ENCODE data around the gene IL32. TPM values are rescaled to one million over a fixed set of nuclear protein-coding genes. Genes with fewer than 3 reads are reported as not detected.

Gene IL32
- total and polyA plus RNA-seq, 9 of the 15 experiments (the other 6 are each of a cell fraction or from before 2014, with no cell fraction given), result 0.21 to 2.2 (median 0.37) TPM; not detected in 3

- TF ChIP-seq RCOR1 (IDR thresholded peaks at IDR 0.05; ENCODE audit: borderline replicate concordance in 1 of 2, low read depth in 2 of 2, low read length in 2 of 2), result 0 out of 4 replicates have a peak, but pooled peaks of 1 of the 2 experiments have one; percentile 22
- no peak for TF ChIP-seq TARDBP (IDR thresholded peaks at IDR 0.05)
- no peak for TF ChIP-seq HEY1 (CRISPR knock-in tag; IDR thresholded peaks at IDR 0.05; ENCODE audit: borderline replicate concordance)
- TF ChIP-seq RFX1 (IDR thresholded peaks at IDR 0.05), result no peak
- peak; percentile 77 for TF ChIP-seq REST (IDR thresholded peaks at IDR 0.05; ENCODE audit: borderline replicate concordance)
- peak; percentile 29; the same call in 1 of the 2 replicates for TF ChIP-seq REST (CRISPR knock-in tag; IDR thresholded peaks at IDR 0.05; ENCODE audit: low read depth)
- no peak for TF ChIP-seq HNRNPLL (IDR thresholded peaks at IDR 0.05; ENCODE audit: low read depth, low read length, poor library complexity, severe bottlenecking)
- no peak for TF ChIP-seq FUS (optimal IDR thresholded peaks at IDR 0.05; ENCODE audit: low read depth, low read length)
- TF ChIP-seq ESRRA (IDR thresholded peaks at IDR 0.05; ENCODE audit: borderline replicate concordance, low read depth), result 0 out of 2 replicates have a peak, but pooled peaks have one; percentile 28
Observed at GRCh38 chr16:3087243-3088235, 22.1 kb downstream of the IL32 start (continued).
